H9 (cell line): ENCODE measurements around the gene EXO1. TPM values are rescaled to one million over a fixed set of nuclear protein-coding genes. Genes with fewer than 3 reads are reported as not detected.

Experiments used
- DNase-seq: peaks from one replicate; pipeline ENCODE4 v3.0.0-alpha.2; 2017
- H2AFZ ChIP-seq: one replicate; pipeline ENCODE4 v1.6.1; 2013; ENCODE audit warnings: mild to moderate bottlenecking, low read length, control low read depth, moderate library complexity
- H2AK5ac ChIP-seq: 2 replicates; pipeline ENCODE4 v1.6.1; 2013; ENCODE audit warnings: low read length, control low read depth, mixed read lengths; ENCODE audit not compliant: insufficient read length
- H2BK120ac ChIP-seq: one replicate; pipeline ENCODE4 v1.6.1; 2013; ENCODE audit warnings: low read depth, mild to moderate bottlenecking, low read length, control low read depth, inconsistent platforms; ENCODE audit not compliant: poor library complexity, severe bottlenecking
- H2BK12ac ChIP-seq: 2 replicates; pipeline ENCODE4 v1.6.1; 2013; ENCODE audit warnings: low read length, control low read depth, mixed read lengths, low read depth; ENCODE audit not compliant: insufficient read length
- H2BK15ac ChIP-seq: 2 replicates; pipeline ENCODE4 v1.6.1; 2013; ENCODE audit warnings: low read depth, low read length, control low read depth
- H2BK20ac ChIP-seq: one replicate; pipeline ENCODE4 v1.6.1; 2013; ENCODE audit warnings: low read depth, mild to moderate bottlenecking, low read length, control low read depth, inconsistent platforms; ENCODE audit not compliant: poor library complexity, severe bottlenecking
- H2BK5ac ChIP-seq: 2 replicates; pipeline ENCODE4 v1.6.1; 2013; ENCODE audit warnings: low read length, control low read depth, mixed read lengths; ENCODE audit not compliant: insufficient read length
- H3K14ac ChIP-seq: 2 replicates; pipeline ENCODE4 v1.6.1; 2013; ENCODE audit warnings: low read length, control low read depth; ENCODE audit not compliant: insufficient read depth
- H3K18ac ChIP-seq: 2 replicates; pipeline ENCODE4 v1.6.1; 2013; ENCODE audit warnings: low read depth, mild to moderate bottlenecking, mixed read lengths, low read length, control low read depth; ENCODE audit not compliant: insufficient read length
- H3K23ac ChIP-seq: 2 replicates; pipeline ENCODE4 v1.6.1; 2013; ENCODE audit warnings: low read length, control low read depth, mixed read lengths, low read depth; ENCODE audit not compliant: insufficient read length
- H3K23me2 ChIP-seq: 2 replicates; pipeline ENCODE4 v1.6.1; 2013; ENCODE audit warnings: low read depth, mild to moderate bottlenecking, mixed read lengths, low read length, control low read depth; ENCODE audit not compliant: insufficient read length, poor library complexity, severe bottlenecking
- H3K27ac ChIP-seq: 2 replicates; pipeline ENCODE4 v1.5.1; 2013; ENCODE audit warnings: low read length, control low read depth, mixed read lengths, low read depth; ENCODE audit not compliant: insufficient read length
- H3K27me3 ChIP-seq: 2 replicates; pipeline ENCODE4 v1.6.1; 2013; ENCODE audit warnings: low read length, control low read depth, inconsistent platforms; ENCODE audit not compliant: insufficient read depth
- H3K4ac ChIP-seq: 2 replicates; pipeline ENCODE4 v1.6.1; 2013; ENCODE audit warnings: low read depth, mild to moderate bottlenecking, control low read depth, inconsistent platforms, low read length, moderate library complexity
- H3K4me1 ChIP-seq: 2 replicates; pipeline ENCODE4 v1.6.1; 2013; ENCODE audit warnings: low read length, control low read depth, inconsistent platforms; ENCODE audit not compliant: insufficient read depth
- H3K4me2 ChIP-seq: 2 replicates; pipeline ENCODE4 v1.6.1; 2013; ENCODE audit warnings: low read length, control low read depth, mixed read lengths; ENCODE audit not compliant: insufficient read length, insufficient read depth
- H3K56ac ChIP-seq: 2 replicates; pipeline ENCODE4 v1.6.1; 2013; ENCODE audit warnings: low read depth, mild to moderate bottlenecking, mixed read lengths, low read length, control low read depth; ENCODE audit not compliant: insufficient read length
- H3K79me1 ChIP-seq: 2 replicates; pipeline ENCODE4 v1.6.1; 2013; ENCODE audit warnings: low read depth, mild to moderate bottlenecking, moderate library complexity, low read length, control low read depth, inconsistent platforms; ENCODE audit not compliant: insufficient read depth, poor library complexity, severe bottlenecking
- H3K79me2 ChIP-seq: 2 replicates; pipeline ENCODE4 v1.6.1; 2013; ENCODE audit warnings: low read length, control low read depth, inconsistent platforms; ENCODE audit not compliant: insufficient read depth
- H3K9ac ChIP-seq: 2 replicates; pipeline ENCODE4 v1.6.1; 2013; ENCODE audit warnings: low read length, control low read depth, mixed read lengths; ENCODE audit not compliant: insufficient read length; ENCODE audit errors: extremely low read depth
- H3K9me3 ChIP-seq: one replicate; pipeline ENCODE4 v1.6.1; 2013; ENCODE audit warnings: low read depth, low read length, inconsistent platforms; ENCODE audit not compliant: control insufficient read depth
- H3T11ph ChIP-seq: one replicate; pipeline ENCODE4 v1.6.1; 2013; ENCODE audit warnings: mild to moderate bottlenecking, low read length, control low read depth, inconsistent platforms
- H4K20me1 ChIP-seq: one replicate; pipeline ENCODE4 v1.6.1; 2013; ENCODE audit not compliant: control insufficient read depth, insufficient read length, insufficient read depth
- H4K5ac ChIP-seq: 2 replicates; pipeline ENCODE4 v1.6.1; 2013; ENCODE audit warnings: low read depth, mild to moderate bottlenecking, mixed read lengths, low read length, control low read depth; ENCODE audit not compliant: insufficient read length
- H4K8ac ChIP-seq: replicated peaks from 2 replicates; pipeline ENCODE4 v1.6.1; 2013; ENCODE audit warnings: low read length, control low read depth, mixed read lengths, low read depth; ENCODE audit not compliant: insufficient read length
- H4K91ac ChIP-seq: 2 replicates; pipeline ENCODE4 v1.6.1; 2013; ENCODE audit warnings: low read depth, mild to moderate bottlenecking, moderate library complexity, mixed read lengths, low read length, control low read depth; ENCODE audit not compliant: insufficient read length
- H3K27ac Mint-ChIP-seq, 3 experiments: 2 replicates in 2 of 3; 3 replicates in 1 of 3; pipeline ENCODE4 v1.8.0; 2020 to 2021; ENCODE audit warnings: mixed read lengths in 3 of 3, mild to moderate bottlenecking in 1 of 3, moderate library complexity in 1 of 3
- H3K27me3 Mint-ChIP-seq: 2 replicates; pipeline ENCODE4 v1.8.0; 2021; ENCODE audit warnings: low read depth, mild to moderate bottlenecking, moderate library complexity, mixed read lengths
- H3K36me3 Mint-ChIP-seq, 3 experiments: 2 replicates in 2 of 3; 3 replicates in 1 of 3; pipeline ENCODE4 v1.8.0; 2020 to 2021; ENCODE audit warnings: low read depth in 3 of 3, mixed read lengths in 3 of 3; ENCODE audit not compliant: insufficient read depth in 1 of 3
- H3K4me1 Mint-ChIP-seq, 2 experiments: 2 replicates each; pipeline ENCODE4 v1.8.0; 2020; ENCODE audit warnings: mixed read lengths in 2 of 2
- H3K4me3 Mint-ChIP-seq, 2 experiments: 2 replicates in 1 of 2; 3 replicates in 1 of 2; pipeline ENCODE4 v1.8.0; 2020 to 2021; ENCODE audit warnings: mild to moderate bottlenecking in 2 of 2, mixed read lengths in 2 of 2, moderate library complexity in 1 of 2
- H3K9me3 Mint-ChIP-seq, 2 experiments: 2 replicates in 1 of 2; 3 replicates in 1 of 2; pipeline ENCODE4 v1.8.0; 2020; ENCODE audit warnings: mild to moderate bottlenecking in 2 of 2, mixed read lengths in 2 of 2, moderate library complexity in 1 of 2
- WGBS: extraction: QIAGEN DNeasy Blood & Tissue Kit; methylation state at CpG from one replicate; pipeline ENCODE4 v1.1.7; 2013; ENCODE audit warnings: missing lambda C conversion rate, low lambda C conversion rate, mixed read lengths; ENCODE audit not compliant: insufficient read length; ENCODE audit errors: extremely low coverage; 5-methylcytosine and 5-hydroxymethylcytosine counted together
- total RNA-seq: library from RNA; stranded (reverse); gene quantifications from 2 replicates; pipeline ENCODE4 v1.2.1, GENCODE V29; 2021
- TF ChIP-seq, protein P1 (sequence below): fragments of 200-600 bp; sonication (generic); conservative IDR thresholded peaks from 3 replicates; pipeline ENCODE4 v1.8.0; 2021; ENCODE audit warnings: antibody characterized with exemption, mild to moderate bottlenecking

Gene EXO1
- total RNA-seq, 1 experiment from 2014 or later = 43.2 TPM

GRCh38 chr1:241848686-241849344 lies 811 bp downstream of the EXO1 start:
- Histone ChIP-seq H2AK5ac (no peak overlapping the region), H3K9ac (peak overlapping the region; percentile 91), H3K18ac (no peak overlapping the region), H3K56ac (no peak overlapping the region), H3K79me2 (peaks cover 5% of the 10 kb centered on the region; the same call in 1 of the 2 replicates), H3K79me1 (peaks cover 4% of the 10 kb centered on the region), H4K91ac (no peak overlapping the region), H3K27ac (no peak overlapping the region), H3K4me1 (no peaks in the 10 kb centered on the region; the same call in 1 of the 2 replicates), H3T11ph (no peak overlapping the region), H3K9me3 (no peaks in the 10 kb centered on the region), H3K4me2 (peak overlapping the region; percentile 80), H2AFZ (no peak overlapping the region), H4K5ac (no peak overlapping the region), H2BK20ac (no peak overlapping the region), H3K27me3 (no peaks in the 10 kb centered on the region), H3K14ac (no peak overlapping the region), H3K23ac (no peak overlapping the region), H2BK120ac (no peak overlapping the region), H2BK12ac (no peak overlapping the region), H2BK5ac (no peak overlapping the region), H3K4ac (no peak overlapping the region), H4K8ac (no peak overlapping the region), H4K20me1 (no peaks in the 10 kb centered on the region), H2BK15ac (no peak overlapping the region), H3K23me2 (peaks cover 12% of the 10 kb centered on the region)
- no peaks in the 10 kb centered on the region; the same call in 1 of the 2 replicates for H3K27me3 Mint-ChIP-seq
- peak overlapping the region; percentile 97 to 98 for H3K4me3 Mint-ChIP-seq
- H3K4me1 Mint-ChIP-seq = peaks cover 19 to 20% of the 10 kb centered on the region in 2 experiments
- no peaks in the 10 kb centered on the region for H3K9me3 Mint-ChIP-seq
- WGBS = no CpG with 5 or more reads among the region's 13 CpGs
- TF ChIP-seq, protein P1, sequence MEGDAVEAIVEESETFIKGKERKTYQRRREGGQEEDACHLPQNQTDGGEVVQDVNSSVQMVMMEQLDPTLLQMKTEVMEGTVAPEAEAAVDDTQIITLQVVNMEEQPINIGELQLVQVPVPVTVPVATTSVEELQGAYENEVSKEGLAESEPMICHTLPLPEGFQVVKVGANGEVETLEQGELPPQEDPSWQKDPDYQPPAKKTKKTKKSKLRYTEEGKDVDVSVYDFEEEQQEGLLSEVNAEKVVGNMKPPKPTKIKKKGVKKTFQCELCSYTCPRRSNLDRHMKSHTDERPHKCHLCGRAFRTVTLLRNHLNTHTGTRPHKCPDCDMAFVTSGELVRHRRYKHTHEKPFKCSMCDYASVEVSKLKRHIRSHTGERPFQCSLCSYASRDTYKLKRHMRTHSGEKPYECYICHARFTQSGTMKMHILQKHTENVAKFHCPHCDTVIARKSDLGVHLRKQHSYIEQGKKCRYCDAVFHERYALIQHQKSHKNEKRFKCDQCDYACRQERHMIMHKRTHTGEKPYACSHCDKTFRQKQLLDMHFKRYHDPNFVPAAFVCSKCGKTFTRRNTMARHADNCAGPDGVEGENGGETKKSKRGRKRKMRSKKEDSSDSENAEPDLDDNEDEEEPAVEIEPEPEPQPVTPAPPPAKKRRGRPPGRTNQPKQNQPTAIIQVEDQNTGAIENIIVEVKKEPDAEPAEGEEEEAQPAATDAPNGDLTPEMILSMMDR = no peak
- peaks cover 25 to 40% (median 38%) of the 10 kb centered on the region in 3 experiments for H3K36me3 Mint-ChIP-seq
- H3K27ac Mint-ChIP-seq = peak overlapping the region in 2 of 3 experiments; percentile 99 to 100; a peak in 5 of 7 replicates
- no peak for DNase-seq
